Measurements from ENCODE around the gene GLCCI1.

The GLCCI1 gene

GRCh38 chr7:8109196-8110022 lies 140.8 kb downstream of the GLCCI1 start:
- no peaks in the 10 kb centered on the region for H3K27me3 ChIP-seq
- H3K9me3 ChIP-seq = no peaks in the 10 kb centered on the region
- no peak for DNase-seq
- H3K4me1 ChIP-seq = peaks cover 5% of the 10 kb centered on the region; the same call in 1 of the 2 replicates
- no peak for TF ChIP-seq CTCF (IDR thresholded peaks at IDR 0.05; ENCODE audit: low read depth, low read length)
- H3K4me3 ChIP-seq (ENCODE audit: low read depth, low read length) = no peak overlapping the region
- peaks cover 6% of the 10 kb centered on the region; the same call in 1 of the 2 replicates for H3K36me3 ChIP-seq

- H3K9me3 ChIP-seq = no peaks in the 10 kb centered on the region
- no peaks in the 10 kb centered on the region for H3K27me3 ChIP-seq
- DNase-seq = no peak
- H3K36me3 ChIP-seq = peaks cover 6% of the 10 kb centered on the region; the same call in 1 of the 2 replicates
- peaks cover 6% of the 10 kb centered on the region; the same call in 1 of the 2 replicates for H3K4me1 ChIP-seq
- TF ChIP-seq CTCF (IDR thresholded peaks at IDR 0.05; ENCODE audit: low read depth, low read length) = no peak
- no peak overlapping the region for H3K4me3 ChIP-seq (ENCODE audit: low read depth, low read length)
Measured at GRCh38 chr7:8111282-8111960, 142.8 kb downstream of the GLCCI1 start.

GRCh38 chr7:8112685-8113084 lies 144.1 kb downstream of the GLCCI1 start:
- H3K36me3 ChIP-seq = peaks cover 12% of the 10 kb centered on the region
- no peak for TF ChIP-seq CTCF (IDR thresholded peaks at IDR 0.05; ENCODE audit: low read depth, low read length)
- H3K27me3 ChIP-seq = no peaks in the 10 kb centered on the region
- peaks cover 6% of the 10 kb centered on the region; the same call in 1 of the 2 replicates for H3K4me1 ChIP-seq
- H3K9me3 ChIP-seq = no peaks in the 10 kb centered on the region
- no peak for DNase-seq
- H3K4me3 ChIP-seq (ENCODE audit: low read depth, low read length) = no peak overlapping the region

GRCh38 chr7:8113184-8113583 lies 144.6 kb downstream of the GLCCI1 start:
- peaks cover 6% of the 10 kb centered on the region; the same call in 1 of the 2 replicates for H3K4me1 ChIP-seq
- TF ChIP-seq CTCF (IDR thresholded peaks at IDR 0.05; ENCODE audit: low read depth, low read length) = no peak
- DNase-seq = no peak
- H3K27me3 ChIP-seq = no peaks in the 10 kb centered on the region
- H3K9me3 ChIP-seq = no peaks in the 10 kb centered on the region
- peaks cover 12% of the 10 kb centered on the region for H3K36me3 ChIP-seq
- H3K4me3 ChIP-seq (ENCODE audit: low read depth, low read length) = no peak overlapping the region

- Histone ChIP-seq H3K4me3 (ENCODE audit: low read depth, low read length) (no peak overlapping the region), H3K9me3 (no peaks in the 10 kb centered on the region), H3K36me3 (peaks cover 18% of the 10 kb centered on the region), H3K4me1 (peaks cover 6% of the 10 kb centered on the region; the same call in 1 of the 2 replicates), H3K27me3 (no peaks in the 10 kb centered on the region)
- DNase-seq = no peak
- no peak for TF ChIP-seq CTCF (IDR thresholded peaks at IDR 0.05; ENCODE audit: low read depth, low read length)
Measured at GRCh38 chr7:8114175-8114574, 145.6 kb downstream of the GLCCI1 start.

Data from BE2C (cell line).